SU-DHL-6 (cell line): ENCODE measurements around the gene PRR14.

Source experiments
- CTCF ChIP-seq: fragments of 200-600 bp; sonication (generic); IDR thresholded peaks from one replicate; pipeline ENCODE4 v1.5.1; 2017; ENCODE audit warnings: antibody characterized with exemption, mild to moderate bottlenecking, low read length, moderate library complexity; ENCODE audit not compliant: insufficient read depth, poor library complexity, severe bottlenecking
- EZH2phosphoT487 ChIP-seq: fragments of 200-600 bp; sonication (generic), shearing (Covaris generic); conservative IDR thresholded peaks from 2 replicates; pipeline ENCODE4 v1.6.1; 2018; ENCODE audit warnings: mild to moderate bottlenecking, antibody characterized with exemption, low read length, moderate library complexity, mixed read lengths

GRCh38 chr16:30620169-30620568, 30.6 kb upstream of the PRR14 start:
- no peak for TF ChIP-seq CTCF
- TF ChIP-seq EZH2phosphoT487, result no peak
